AG04449 (cell line): ENCODE data around the gene APC2.

Experiments used
- CTCF ChIA-PET: fragments of 350-600 bp; formaldehyde crosslinking; extraction: SDS; loops from one replicate; lab custom pipeline; 2021; ENCODE audit warnings: antibody characterized with exemption; lab: Yijun Ruan, JAX
- POLR2A ChIA-PET: fragments of 400-600, 350-600 bp; formaldehyde crosslinking; extraction: SDS; loops from one replicate; lab custom pipeline; 2020; ENCODE audit warnings: antibody characterized with exemption, inconsistent platforms; lab: Yijun Ruan, JAX
- DNase-seq: peaks from one replicate; pipeline ENCODE4 v3.0.0-alpha.2; 2010; ENCODE audit warnings: low read depth, low spot score
- H3K4me3 ChIP-seq: 2 replicates; pipeline ENCODE4 v1.5.1; 2011; ENCODE audit warnings: low read depth, mild to moderate bottlenecking, control low read depth, low read length
- TF ChIP-seq, protein P1 (sequence below): IDR thresholded peaks from one replicate; pipeline ENCODE4 v1.5.1; 2011; ENCODE audit warnings: mild to moderate bottlenecking, moderate library complexity, low read length, control low read depth, inconsistent platforms; ENCODE audit not compliant: insufficient read depth; ENCODE audit errors: missing control alignments

The APC2 gene

DNA sequence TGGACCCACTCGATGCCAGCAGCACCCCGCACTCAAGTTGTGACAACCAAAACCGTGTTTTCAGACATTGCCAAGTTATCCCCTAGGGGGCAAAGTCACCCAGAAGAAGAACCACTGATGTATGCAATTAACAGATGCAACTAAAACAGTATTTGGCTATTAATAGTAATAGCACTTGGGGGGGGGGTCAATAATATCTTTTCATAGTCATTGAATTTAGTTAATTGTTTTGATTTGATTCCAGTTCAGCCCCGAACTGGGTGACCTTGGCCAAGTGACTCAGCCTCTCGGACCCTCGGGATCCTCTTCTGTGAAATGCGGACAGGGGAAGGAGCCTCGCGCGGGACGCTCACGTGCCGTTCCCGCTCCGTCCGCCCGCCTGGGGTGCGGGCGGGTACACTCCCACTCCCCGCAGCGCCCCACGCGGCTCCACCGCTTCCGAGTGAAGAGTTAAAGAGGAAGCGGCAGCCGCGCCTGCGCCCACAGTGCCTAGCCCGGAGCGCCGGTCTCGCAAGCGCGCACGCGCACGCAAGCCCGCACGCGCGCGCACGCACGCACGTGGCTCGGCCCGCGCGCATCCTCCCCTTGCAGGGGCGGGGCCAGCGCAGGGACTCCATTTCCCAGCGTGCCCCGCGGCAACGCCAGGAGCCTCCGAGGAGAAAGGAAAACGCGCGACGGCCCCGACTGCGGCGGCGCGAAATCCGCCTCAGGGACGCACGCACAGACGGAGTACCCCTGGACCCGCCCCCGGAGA lies 43.0 kb upstream of the APC2 start:
- DNase-seq, result peak; percentile 79
- POLR2A ChIA-PET, result interaction anchor here (1.0 kb wide), 1 partner anchor 132 kb away, joined by 3 read pairs; the partner anchor contains the start of gene FAM174C
- CTCF ChIA-PET, result interaction anchor here (1.2 kb wide), 1 partner anchor 10 kb away, joined by 3 read pairs; no protein-coding TSS in a partner anchor
- TF ChIP-seq, protein P1, sequence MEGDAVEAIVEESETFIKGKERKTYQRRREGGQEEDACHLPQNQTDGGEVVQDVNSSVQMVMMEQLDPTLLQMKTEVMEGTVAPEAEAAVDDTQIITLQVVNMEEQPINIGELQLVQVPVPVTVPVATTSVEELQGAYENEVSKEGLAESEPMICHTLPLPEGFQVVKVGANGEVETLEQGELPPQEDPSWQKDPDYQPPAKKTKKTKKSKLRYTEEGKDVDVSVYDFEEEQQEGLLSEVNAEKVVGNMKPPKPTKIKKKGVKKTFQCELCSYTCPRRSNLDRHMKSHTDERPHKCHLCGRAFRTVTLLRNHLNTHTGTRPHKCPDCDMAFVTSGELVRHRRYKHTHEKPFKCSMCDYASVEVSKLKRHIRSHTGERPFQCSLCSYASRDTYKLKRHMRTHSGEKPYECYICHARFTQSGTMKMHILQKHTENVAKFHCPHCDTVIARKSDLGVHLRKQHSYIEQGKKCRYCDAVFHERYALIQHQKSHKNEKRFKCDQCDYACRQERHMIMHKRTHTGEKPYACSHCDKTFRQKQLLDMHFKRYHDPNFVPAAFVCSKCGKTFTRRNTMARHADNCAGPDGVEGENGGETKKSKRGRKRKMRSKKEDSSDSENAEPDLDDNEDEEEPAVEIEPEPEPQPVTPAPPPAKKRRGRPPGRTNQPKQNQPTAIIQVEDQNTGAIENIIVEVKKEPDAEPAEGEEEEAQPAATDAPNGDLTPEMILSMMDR, result peak; percentile 27
- peak overlapping the region; percentile 68 for H3K4me3 ChIP-seq

DNA sequence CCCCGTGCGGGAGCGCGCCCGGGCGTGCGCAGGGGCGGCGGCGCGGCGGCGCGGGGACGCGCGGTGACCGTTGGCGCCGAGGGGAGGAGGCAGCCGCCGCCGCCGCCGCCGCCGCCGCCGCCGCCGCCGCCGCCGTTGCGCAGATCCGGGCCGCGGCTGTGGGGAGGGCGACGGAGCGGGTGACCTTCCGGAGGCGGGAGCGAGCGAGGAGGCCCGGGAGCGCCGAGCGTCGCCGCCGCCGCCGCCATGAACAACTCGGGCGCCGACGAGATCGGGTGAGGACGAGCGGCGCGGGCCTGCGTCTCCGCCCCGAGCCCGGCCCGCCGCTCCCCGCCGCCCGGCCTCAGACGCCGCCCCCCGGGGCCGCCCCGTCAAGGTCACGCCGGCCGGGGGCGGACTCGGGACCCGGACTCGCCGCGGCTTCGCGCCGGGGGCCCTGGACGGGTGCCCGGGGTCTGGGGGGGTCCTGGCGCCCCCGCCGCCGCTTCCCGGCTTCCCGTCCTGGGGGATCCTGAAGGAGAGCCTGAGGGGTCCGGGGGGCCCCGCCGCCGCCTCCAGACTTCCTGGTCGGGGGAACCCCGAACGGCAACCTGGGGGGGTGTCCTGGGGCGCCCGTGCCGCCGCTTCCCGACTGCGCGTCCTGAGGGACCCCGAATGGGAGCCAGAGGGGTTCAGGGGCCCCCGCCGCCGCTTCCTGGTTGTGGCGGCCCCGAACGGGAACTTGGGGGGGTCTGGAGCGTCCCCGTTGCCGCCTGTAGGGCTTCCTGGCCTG lies 42.2 kb upstream of the APC2 start, which contains the start of gene DAZAP1:
Gene DAZAP1 (plus strand): TSS at position 59 of the 772 bp plus-strand sequence. CDS start 188 bp downstream, at position 247.
- DNase-seq, result no peak
- ChIA-PET CTCF (no interaction called here), POLR2A (interaction anchor here (0.7 to 1.0 kb wide), 2 partner anchors 11 to 132 kb away, joined by 3 read pairs; partner anchors contain the start of gene FAM174C)
- TF ChIP-seq, protein P1, result no peak
- H3K4me3 ChIP-seq, result peak within 1 kb of the TSS; percentile 72

DNA sequence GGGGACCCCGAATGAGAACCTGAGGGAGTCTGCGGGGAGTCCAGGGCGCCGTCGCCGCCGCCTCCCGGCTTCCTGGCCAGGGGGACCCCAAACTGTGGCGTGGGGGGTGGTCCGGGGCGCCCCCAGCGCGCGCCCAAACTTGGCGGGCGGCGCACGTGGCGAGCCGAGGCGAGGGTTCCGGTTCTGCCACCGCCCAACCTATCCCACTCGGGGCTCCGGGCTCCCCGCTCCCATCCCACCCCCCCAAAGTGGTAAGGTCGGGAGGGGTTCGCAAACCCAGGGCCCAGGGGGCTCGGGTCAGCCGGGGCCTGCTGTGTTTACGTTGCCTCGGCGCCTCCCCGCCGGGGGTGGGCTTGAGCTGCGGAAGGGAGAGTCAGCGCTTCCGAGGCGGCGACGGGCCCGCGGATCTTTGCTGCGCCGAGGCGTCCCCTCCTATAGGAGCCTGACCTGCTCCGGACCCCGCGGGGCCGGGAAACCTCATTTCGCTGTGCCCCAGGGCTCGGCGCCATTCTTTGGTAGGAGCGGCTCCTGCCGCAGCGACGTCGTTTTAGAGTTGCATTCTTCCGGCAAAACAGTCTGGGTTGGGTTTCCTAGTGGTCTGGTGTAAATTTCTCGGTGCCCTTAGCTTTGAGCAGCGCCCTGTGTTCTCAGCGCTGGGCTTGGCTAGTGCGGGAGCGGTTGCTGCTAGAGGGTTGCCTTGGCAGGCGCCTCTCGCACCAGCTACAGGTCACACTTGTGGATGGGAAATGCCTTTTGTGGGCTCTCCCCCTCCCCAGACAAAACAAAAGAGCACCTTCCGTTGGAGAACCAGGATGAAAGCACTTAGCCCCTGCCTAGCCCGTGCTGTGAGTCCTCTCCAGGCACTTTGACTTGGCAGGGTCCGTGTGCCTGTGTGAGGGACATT lies 41.4 kb upstream of the APC2 start:
- CTCF ChIA-PET, result interaction anchor here (0.9 to 2.4 kb wide), 2 partner anchors 29 to 57 kb away, joined by 3 to 7 read pairs; no protein-coding TSS in a partner anchor
- DNase-seq, result no peak
- H3K4me3 ChIP-seq, result peak overlapping the region; percentile 72
- POLR2A ChIA-PET, result interaction anchor here (0.6 to 0.7 kb wide), 4 partner anchors 10 to 140 kb away, joined by 3 read pairs; partner anchors contain the start of gene CIRBP
- TF ChIP-seq, protein P1, result no peak

DNA sequence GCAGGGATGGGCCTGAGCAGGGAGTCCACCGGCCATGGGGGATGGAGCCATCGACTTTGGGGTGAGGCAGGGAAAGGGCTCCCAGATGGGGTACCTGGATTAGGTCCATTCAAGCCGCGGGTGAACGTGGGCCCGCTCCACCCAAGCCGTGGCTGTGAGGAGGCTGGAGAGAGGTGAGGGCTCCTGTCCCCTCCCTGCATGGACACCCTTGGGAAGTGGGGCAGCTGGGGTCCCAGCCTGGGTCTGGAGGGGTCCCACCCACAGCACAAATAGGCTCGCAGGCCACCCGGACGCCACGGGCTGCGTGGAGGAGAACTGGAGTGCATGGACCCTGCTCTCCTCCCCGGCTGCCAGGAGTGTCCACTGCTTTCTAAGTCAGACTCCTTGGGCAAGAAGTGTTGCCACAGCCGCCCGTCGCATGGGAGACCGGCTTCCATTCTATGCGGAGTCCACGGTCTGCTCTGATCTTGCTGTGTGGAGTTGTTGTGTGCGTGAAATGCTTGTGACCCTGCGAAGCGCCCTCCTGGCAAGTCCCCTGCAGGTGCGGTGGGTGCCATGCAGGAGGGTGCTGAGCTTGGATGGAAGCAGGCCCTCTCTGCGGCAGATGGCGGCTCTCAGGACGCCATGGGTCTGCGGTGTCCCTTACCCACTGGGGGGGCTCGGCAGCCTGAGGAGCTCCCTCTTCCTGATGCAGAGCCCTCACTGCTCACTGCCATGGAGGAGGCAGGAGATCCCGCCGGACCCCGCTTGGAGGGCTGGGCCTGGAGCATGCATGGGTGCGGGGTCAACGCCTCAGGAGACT lies 40.5 kb upstream of the APC2 start:
- ChIA-PET CTCF (interaction anchor here (0.9 to 2.4 kb wide), 2 partner anchors 28 to 56 kb away, joined by 3 to 7 read pairs; no protein-coding TSS in a partner anchor), POLR2A (no interaction called here)
- TF ChIP-seq, protein P1, result no peak
- peak overlapping the region; percentile 72 for H3K4me3 ChIP-seq
- DNase-seq, result no peak

DNA sequence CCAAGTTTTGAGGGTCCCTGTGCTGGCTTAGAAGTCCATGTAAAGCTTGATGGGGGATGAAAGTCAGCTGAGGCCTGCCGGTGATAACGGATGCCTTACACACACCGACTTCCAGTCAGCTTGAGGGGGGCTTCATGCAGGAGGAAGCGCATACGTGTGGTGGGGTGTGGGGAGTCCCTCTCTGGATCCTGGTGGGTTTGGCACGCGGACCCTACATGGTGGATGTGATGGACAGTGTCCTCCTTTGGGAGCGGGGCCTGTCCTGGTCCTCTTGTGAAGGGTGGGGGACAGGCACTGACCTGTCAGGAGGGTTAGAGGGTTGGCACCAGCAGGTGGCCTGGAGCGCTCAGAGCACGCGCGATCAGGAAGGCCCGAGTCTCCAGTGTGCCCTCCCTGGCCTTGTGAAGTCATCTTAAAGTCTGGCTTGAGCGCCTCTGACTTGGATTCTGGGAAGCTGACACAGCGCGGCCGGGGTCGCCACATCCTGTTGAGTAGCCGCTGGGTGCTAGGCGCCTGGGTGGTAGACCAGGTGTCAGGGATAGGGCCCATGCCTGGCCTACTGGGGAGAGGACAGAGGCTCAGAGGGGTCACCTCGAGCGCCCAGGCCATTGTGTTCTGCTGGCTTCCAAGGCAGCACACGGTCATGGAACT lies 39.7 kb upstream of the APC2 start:
- no peak for DNase-seq
- CTCF ChIA-PET, result interaction anchor here (2.4 kb wide), 1 partner anchor 27 kb away, joined by 7 read pairs; no protein-coding TSS in a partner anchor
- TF ChIP-seq, protein P1, result no peak
- POLR2A ChIA-PET, result no interaction called here
- peak overlapping the region; percentile 23; the same call in 1 of the 2 replicates for H3K4me3 ChIP-seq
